GM18870 (cell line): Measurements from ENCODE around the gene GOLGA6C.
"Not testable (repeated sequence)": the region's sequence is repeated elsewhere in the genome, so short reads cannot be mapped to it uniquely, and the experiment has no call there.

Experiments
- ATAC-seq: cut with Tn5 transposase; IDR thresholded peaks from one replicate; pipeline ENCODE4 v1.9.1; 2021; ENCODE audit warnings: moderate library complexity; ENCODE audit not compliant: unreplicated experiment

The GOLGA6C gene, protein sequence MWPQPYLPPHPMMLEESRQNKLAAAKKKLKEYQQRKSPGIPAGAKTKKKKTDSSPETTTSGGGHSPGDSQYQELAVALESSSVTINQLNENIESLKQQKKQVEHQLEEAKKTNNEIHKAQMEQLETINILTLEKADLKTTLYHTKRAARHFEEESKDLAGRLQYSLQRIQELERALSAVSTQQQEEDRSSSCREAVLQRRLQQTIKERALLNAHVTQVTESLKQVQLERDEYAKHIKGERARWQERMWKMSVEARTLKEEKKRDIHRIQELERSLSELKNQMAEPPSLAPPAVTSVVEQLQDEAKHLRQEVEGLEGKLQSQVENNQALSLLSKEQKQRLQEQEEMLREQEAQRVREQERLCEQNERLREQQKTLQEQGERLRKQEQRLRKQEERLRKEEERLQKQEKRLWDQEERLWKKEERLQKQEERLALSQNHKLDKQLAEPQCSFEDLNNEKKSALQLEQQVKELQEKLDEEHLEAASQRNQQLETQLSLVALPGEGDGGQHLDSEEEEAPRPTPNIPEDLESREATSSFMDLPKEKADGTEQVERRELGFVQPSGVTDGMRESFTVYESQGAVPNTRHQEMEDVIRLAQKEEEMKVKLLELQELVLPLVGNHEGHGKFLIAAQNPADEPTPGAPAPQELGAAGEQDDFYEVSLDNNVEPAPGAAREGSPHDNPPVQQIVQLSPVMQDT

DNA sequence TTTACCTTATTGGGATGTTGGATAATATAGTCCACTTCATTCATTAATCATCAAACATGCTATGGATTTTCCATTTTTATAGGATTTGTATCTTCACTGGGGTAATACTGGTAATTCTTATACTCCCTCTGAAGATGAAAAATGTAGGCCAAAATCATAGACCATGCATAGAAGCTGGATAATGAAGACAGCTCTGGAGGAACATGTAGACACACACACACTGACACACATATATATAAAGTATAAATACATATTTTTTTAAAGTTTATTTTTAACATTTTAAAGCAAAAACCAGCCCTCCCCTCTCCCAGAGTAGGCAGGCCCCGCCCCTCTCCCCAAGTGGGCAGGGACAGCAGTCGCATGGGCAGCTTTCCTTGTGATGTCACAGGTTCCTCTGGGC, at the start of gene GOLGA6C:
Gene GOLGA6C (plus strand): TSS at position 301 of the 400 bp plus-strand sequence. CDS start 265 bp downstream, outside the sequence.
- not testable (repeated sequence) for ATAC-seq

DNA sequence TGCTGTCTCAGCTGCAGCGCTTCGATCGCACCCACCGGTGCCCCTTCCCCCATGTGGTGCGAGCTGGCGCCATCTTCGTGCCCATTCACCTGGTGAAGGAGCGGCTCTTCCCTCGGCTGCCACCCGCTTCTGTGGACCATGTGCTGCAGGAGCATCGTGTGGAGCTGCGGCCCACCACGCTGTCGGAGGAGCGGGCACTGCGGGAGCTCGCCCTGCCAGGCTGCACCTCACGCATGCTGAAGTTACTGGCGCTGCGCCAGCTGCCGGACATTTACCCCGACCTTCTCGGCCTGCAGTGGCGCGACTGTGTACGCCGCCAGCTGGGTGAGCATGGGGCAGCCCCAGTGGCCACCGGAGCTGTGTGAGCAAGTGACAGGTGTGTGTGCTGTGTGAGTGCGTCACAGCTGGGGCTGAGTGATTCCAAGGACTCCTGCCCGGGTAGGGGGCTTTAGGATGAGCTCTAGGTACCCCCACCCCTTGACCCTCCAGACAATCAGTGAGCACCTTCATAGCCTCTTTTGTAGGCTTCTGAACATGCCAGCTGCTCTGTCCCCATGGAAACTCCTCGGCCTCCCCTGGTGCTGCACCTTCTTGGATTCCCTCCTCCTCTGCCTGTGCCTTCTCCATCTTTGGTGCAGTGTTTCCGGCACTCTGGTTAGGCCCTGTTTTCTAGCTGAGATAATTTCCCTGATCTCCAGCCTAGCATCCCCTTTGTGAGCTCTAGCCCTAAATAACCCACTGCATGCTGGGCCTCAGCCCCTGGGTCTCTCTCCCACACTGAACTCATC, 49.4 kb upstream of the GOLGA6C start:
- ATAC-seq = no peak

DNA sequence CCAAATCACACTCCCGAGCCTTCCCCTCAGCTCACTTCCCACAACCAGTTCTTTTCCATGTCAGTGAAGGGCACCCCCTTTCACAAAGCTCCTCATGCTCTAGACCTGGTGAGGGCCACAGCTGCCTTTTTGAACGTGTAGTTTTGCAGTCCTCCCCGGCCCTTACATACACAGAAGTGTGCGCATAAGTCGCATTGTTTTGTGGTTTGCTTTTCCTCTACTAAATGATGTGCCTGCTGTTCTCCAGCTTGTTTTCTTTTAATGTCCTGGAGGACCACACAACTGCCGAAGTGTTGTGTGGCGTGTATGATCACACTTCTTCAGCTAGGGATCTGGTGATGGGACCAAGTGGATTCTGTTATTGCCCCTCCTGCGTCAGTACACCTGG, 48.9 kb upstream of the GOLGA6C start:
- ATAC-seq = no peak

DNA sequence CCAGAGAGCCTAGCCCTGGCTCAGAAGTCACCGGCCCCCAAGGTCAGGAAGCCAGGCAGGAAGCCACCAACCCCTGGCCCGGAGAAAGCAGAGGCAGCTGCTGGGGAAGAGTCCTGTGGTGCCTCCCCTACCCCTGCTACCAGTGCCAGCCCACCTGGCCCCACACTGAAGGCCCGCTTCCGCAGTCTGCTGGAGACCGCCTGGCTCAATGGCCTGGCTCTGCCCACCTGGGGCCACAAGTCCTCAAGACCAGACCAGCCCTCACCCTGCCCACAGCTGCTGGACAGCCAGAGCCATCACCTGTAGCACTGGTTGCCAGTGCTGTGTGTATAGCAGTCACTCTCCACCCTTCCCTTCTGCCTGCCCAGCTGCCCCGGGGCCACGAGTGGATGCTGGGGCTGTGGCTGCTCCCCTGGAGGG, 47.3 kb upstream of the GOLGA6C start:
- ATAC-seq = no peak

DNA sequence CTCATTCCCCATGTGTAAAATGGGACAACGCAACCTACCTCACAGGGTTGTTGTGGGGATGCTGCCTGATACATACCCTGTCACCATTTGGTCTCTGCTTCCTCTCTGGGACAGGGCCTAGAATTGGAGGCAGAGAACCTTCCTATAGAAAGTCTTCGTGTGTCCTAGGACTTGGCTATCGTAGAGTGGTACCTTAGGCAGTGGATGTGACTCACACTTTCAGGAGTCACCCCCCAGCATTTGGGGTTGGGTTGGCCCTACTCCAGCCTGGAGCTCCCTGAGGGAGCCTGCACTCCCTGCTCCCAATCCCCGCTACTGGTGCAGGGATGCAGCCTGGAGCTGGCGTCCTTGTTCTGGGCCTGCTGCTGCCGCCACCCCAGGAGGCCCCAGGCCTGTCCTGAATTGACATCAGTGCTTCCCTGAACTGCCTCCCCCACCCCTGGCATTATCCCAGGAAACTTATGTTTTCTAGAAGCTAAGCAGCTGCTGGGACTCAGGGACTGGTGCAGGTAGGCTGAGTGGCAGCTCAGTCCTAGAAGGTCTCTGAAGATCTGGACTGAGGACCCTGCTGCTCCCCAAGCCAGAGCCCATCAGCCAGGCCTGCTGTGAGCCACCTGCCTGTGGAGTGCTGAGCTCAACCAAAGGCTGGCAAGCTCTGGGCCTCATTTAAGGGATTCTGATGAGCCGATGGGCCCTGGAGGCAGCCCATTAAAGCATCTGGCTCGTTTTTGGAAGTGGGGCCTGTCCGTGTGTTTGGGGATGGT, 46.5 kb upstream of the GOLGA6C start:
- ATAC-seq = no peak

DNA sequence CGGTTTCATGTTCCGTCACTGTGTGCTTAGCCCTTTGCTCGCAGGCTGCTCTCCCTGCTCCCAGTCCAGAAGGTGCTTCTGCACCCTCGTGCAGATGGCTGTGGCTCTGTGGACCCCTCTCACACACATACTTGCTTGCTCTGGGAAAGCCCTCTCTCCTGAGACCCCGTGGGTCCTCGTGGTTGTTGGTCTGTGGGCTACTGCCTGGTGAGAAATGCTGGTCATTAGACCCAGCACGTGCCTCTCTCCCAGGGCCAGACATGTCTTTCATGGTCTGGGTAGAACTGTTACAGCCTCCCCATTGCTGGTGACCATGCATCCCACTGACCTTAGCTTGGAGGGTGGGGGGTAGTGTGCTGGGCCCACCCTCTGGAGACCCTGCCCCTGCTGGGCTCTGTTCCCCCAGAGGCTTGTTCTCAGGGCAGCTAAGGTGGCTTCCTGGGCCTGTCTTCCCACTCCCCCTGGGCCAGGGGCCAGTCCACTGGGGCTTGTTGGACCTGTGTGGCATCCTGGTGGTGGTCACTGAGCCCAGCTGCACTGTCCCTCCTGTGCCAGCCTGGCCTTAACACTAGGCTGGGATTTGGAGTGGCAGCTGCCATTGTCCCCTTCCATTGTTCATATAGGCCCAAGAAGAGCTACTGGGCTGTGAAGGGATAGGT, 45.8 kb upstream of the GOLGA6C start:
- no peak for ATAC-seq

DNA sequence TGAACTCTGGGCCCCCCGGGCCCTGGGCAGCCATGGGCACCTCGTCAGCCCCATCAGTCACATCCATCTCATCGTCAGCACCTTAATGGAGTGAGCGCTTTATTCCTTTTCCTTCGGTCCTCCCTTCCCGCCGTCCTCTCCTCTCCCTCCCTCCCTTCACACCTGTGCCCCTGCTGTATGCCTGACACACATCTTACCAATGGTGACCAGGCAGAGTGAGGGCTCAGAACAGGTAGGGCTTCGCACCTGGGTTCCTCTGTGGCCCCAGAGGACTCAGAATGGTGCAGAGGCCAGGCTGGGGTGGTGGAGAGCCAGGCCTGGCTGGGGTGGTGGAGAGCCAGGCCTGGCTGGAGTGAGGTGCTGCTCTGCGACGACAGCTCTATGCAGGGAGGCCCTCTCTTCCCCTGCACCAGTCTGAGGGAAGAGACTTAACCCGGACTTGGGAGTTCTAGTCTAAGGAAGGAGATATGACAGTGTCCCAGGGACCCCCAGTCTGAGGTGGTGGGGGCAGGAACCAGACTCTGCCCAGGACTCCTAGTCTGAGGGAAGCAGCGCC, 44.8 kb upstream of the GOLGA6C start:
- no peak for ATAC-seq

DNA sequence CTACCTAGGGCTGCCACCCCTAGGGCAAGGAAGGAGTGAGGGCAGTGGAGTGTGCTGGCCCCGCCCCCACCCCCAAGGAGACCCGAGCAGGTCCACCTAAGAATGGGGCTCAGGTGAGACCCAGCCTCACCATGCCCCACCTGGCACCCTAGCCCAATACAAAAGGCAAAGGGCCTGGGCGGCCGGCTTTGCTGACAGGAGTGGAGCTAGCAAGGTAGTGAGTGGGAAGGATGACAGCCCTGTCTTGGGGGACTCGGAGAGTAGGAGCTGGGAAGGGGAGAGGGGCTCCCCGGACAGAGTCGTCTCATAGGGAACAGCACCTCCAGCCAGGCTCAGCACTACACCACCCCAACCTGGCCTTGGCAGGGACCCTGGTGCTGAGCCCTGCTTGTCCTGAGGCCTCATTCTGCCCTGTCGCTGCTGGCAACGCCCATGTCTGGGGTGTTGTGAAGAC, 44.3 kb upstream of the GOLGA6C start:
- ATAC-seq = no peak

DNA sequence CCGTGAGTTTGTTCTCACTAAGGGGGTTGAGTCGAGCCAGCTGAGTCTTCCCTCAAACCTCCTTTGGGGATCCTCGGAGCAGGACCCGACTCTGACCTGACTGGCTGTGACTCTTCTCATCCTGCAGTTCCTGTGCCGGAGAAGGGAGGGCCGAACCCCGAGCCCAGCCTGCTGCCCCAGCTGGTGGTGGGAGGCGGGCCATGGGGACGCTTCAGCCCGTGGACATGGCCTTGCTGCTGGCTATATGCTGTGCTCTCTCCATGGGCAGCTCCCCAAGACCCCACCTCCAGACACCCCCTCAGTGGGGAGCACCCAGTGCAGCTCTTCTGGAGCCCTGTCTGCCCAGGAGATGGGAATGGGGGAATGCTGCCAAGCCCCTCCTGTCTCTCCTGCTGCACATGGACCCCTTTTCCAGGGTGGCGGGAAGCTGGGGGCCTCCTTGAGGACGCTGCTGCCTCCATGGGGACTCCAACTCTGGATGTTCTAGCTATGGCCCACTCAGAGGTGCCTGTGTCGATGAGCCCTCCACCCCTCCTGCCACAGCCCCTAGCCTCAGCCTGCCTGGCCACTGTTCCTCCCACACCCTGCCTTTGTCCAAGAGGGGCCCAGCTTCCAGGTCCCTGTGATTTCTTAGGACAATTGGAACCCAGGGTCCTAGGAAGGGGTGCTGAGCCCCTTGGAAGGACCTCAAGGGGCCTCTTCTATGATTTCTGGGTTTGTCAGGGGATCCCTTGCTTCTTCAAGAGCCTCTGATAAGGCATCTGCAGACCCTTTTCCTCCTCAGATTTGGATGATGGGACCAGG, 43.6 kb upstream of the GOLGA6C start:
- ATAC-seq = no peak

DNA sequence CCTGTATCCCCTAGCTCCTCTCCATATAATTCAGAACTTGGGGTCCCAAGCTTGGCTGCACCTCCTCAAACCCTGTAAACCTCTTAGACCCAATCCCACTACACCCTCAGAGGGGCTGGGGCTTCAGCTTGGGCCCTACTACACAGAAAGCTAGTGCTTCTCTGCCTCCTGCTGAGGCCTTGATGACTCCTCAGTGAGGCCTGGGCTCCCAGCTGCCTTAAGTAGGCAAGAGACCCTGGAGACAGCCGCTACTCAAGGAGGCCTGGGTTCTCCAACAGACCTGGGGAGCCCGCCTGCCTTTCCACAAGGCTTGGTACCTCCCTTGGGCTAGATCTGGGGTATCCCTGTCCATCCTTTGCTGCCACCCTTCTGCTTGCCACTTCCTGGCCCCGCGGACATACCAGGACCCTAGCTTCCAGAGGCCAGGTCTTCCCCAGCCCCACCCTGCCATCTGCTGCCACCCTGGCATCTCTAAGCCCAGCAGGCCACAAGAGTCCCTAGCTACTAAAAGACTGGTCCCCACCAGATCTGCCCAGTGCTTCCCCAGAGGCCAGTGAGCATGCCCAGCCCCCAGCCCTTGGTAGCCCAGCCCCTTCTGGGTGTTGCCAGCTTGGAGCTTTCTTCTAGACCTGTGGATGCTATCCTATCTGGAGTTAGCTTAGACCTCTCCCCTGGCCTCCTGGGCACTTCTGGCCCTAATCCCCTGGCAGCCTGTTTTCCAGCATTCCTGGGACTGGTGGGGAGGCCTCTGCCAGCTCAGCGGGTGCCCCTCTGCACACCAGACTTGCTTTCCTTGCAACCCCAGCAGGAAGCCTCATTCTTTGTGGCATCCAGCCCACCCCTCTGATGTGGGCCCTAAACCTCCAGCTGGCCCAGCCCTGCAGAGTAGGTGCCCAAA, 42.8 kb upstream of the GOLGA6C start:
- ATAC-seq = no peak

DNA sequence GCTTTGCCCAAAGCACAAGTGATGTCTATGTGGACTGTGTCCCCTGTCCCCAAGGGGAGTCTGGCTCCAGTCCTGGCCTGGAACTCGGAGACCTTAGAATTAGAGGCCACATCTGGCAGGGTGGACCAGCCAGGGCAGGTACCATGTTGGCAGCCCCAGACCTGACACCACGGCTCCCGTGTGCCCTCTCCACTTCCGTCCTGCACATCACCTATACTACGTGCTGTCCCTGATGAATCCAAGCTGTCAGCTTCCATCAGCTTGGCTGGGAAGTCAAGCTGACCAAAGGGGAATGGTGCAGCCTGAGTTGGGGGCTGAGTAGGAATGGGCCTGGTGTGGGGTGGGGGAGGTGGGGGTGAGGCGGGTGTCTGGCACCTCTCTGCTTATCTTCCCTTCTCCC, 41.1 kb upstream of the GOLGA6C start:
- no peak for ATAC-seq

DNA sequence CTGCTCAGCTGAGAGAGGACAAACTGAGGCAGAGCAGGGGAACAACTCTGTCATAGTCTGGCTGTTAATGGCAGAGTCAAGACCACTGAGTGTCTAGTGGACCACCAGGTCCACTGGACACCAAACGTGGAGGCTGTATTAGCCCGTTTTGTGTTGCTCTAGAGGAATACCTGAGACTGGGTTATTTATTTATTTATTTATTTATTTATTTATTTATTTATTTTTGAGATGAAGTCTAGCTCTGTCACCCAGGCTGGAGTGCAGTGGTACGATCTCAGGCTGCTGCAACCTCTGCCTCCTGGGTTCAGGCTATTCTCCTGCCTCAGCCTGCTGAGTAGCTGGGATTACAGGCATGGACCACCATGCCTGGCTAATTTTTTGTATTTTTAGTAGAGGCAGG, 40.6 kb upstream of the GOLGA6C start:
- not testable (repeated sequence) for ATAC-seq

DNA sequence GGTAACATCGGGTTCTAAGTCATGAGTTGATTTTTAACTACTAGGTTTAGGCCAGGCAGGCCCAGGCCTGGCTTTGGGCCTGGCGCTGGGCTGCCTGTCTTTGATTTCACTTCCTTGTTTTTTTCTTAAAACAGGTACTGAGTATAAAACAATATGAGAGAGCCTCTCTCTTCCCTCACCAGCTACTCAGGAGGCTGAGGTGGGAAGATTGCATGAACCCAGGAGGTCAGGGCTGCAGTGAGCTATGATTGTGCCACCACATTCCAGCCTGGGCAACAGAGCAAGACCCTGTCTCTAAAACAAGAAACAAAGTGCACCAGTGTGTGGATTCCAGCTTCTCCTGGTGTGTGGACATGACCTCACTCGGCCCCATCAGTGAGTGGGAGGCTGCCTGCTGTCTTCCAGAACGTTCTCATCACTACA, 38.6 kb upstream of the GOLGA6C start:
- ATAC-seq = not testable (repeated sequence)

DNA sequence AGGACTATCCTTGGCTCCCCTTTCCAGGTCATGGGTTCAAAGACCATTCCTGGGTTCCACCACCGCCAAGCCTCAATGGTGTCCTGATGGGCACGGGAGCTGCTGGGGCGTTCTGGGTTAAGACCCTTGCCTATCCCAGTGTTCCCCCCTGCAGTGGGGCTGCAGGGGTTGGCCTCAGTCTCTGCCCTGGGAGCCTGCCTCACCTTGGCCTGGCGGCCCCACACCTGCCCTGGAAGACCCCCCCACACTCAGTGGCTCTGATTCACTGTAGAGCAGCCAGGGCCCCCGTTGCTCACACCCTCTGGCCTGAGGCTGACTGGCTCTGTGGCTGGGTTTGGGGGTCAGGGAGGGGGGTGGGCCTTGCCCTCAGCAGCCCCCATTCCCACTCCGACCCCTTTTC, 34.4 kb upstream of the GOLGA6C start:
- no peak for ATAC-seq

DNA sequence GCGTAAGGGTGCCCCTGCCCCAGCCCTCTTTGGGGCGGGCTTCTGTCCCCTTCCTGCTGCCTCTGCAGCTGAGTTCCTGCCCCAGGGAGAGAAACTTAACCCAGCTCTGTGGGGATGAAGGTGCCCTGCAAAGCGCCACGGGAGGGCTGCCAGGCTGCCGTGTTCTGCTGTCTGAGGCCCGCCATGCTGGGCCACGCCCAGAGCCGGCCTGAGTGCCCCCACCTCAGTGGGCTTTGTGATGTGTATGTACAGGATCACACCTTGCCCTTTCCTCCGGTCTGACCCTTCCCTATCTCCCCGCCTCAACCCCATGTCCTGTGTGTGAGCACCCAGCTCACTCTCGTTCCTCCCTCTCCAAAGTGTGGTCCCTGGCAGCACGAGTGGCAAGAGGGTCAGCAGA, 33.9 kb upstream of the GOLGA6C start:
- no peak for ATAC-seq

DNA sequence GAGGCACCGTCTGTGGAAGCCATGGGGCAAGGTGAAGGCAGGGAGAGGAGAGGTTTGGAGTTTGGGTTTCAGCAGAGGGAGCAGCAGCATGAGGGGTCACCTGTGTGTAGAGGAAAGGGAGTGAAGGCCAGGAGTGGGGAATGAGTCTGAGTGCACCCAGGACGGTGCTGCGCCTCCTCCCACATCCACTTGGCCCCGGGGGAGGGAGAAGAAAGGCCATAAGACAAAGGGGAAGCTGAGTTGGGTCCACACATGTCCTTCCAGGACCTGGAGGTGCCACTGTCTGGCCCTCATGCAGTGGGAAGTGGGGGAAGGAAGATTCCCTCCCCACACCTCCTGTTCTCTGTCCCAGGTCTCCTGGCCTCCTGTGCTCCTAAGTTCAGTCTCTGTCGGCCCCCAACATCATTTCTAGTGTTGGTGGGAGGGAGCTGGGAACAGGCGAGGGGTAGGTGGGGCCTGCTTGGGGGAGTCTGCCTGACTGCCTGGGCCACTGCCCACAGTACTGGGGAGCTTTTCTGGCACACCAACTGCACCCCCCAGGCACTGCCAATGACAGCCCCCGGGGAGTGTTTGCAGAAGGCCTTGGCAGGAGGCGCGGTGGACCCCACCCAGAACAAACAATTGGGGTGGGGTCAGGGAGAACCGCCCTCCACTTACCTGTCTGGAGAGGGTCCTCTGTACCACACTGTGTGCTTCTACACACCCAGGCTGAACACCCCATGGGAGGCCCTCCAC, 32.9 kb upstream of the GOLGA6C start:
- not testable (repeated sequence) for ATAC-seq

DNA sequence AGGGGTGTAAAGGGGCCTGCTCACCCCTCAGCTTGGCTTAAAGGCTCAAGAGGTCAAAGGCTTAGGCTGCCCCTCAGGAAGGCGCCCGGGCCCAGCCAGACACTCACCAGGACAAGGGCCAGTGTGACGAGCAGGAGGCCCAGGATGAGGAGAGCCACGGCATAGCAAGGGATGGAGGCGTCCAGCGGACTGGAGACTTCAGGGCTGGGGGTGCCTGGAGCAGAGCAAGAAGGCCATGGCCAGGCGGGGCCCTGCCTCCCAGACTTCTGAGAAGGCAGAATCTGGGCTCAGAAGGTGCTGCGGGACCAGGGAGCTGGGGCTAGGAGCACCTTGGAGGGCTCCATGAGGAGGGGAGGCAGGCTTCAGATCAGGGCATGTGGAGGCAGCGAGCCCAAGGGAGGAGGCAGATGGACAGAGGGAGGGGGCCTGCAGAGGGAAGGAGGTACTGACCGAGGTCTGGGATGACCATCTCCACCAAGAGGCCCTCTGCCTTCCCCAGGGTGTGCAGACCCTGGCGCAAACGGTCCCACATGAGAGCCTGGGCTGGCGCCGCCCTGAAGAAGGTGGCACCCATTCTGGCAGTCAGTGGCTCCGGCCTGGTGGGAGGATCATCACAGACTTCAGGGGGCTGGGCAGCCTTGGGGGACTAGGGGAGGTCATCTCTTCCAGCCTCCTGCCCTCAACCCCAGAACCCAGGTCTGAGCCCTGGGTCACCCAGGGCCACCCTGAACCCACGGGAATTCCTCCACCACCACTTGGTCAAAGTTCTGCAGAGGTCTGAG, 32.0 kb upstream of the GOLGA6C start:
- ATAC-seq = no peak
